ENCODE data around the gene SLC30A5.

Gene SLC30A5

DNA sequence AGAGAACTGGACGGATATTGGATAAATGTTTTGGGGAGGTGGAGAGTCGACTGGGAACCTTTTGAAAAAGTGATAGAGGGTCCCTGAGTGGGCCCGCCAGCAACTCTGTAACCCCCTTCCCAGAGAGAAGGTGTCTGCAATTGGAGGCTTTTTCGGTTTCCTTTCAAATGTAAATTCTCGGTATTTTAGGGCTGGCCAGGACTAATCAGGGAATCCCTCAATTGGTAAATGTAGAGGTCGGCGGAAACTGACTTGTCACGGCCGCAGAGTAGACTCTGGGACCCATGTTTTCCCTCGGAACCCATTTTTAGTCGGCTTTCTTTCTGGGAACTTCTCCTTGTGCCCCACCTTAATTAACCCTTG lies 73.7 kb downstream of the SLC30A5 start:
- Mint-ChIP-seq H3K4me1 (peaks cover 8 to 23% of the 10 kb centered on the region in 2 donors), H3K4me3 (peak overlapping the region; percentile 92 to 97), H3K36me3 (peaks cover 11 to 14% of the 10 kb centered on the region in 2 donors), H3K27ac (peak overlapping the region; percentile 92), H3K27me3 (no peaks in the 10 kb centered on the region), H3K9me3 (peaks cover 3 to 4% of the 10 kb centered on the region in 2 donors)
- no peak for DNase-seq
- ATAC-seq (replicated peaks) = no peak

GRCh38 chr5:69167929-69168328 lies 74.1 kb downstream of the SLC30A5 start:
- H3K27ac Mint-ChIP-seq = no peak overlapping the region
- DNase-seq = no peak
- H3K4me3 Mint-ChIP-seq = peak overlapping the region; percentile 92 to 97
- peaks cover 15 to 16% of the 10 kb centered on the region in 2 donors for H3K36me3 Mint-ChIP-seq
- H3K27me3 Mint-ChIP-seq = no peaks in the 10 kb centered on the region
- ATAC-seq (replicated peaks) = no peak
- H3K9me3 Mint-ChIP-seq = peaks cover 3 to 4% of the 10 kb centered on the region in 2 donors
- peaks cover 8 to 23% of the 10 kb centered on the region in 2 donors for H3K4me1 Mint-ChIP-seq

DNA sequence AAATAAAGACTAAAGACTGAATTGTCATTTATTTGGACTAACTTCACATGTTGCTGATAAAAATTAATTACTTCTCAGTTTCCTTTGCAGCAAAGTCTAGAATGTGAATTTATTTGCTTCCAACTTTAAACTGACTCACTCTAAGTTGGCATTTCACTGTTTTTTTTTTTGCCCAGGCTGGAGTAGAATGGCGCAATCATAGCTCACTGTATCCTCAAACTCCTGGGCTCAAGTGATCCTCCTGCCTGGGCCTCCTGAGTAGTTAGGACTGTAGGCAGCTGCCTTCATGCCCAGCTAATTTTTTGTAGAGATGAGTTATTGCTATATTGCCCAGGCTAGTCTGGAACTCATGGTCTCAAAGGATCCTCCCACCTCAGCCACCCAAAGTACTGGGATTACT lies 76.7 kb downstream of the SLC30A5 start:
- Mint-ChIP-seq H3K27ac (no peak overlapping the region), H3K27me3 (no peaks in the 10 kb centered on the region), H3K36me3 (peaks cover 28 to 31% of the 10 kb centered on the region in 2 donors)

GRCh38 chr5:69170969-69171368 lies 77.2 kb downstream of the SLC30A5 start:
- Mint-ChIP-seq H3K27me3 (no peaks in the 10 kb centered on the region), H3K4me1 (peaks cover 6 to 19% of the 10 kb centered on the region in 2 donors), H3K4me3 (no peak overlapping the region), H3K9me3 (peaks cover under 1 to 2% of the 10 kb centered on the region in 2 donors), H3K36me3 (peaks cover 28 to 31% of the 10 kb centered on the region in 2 donors), H3K27ac (no peak overlapping the region)
- ATAC-seq (replicated peaks) (no peak), DNase-seq (no peak)

More for the DNA sequence above, 76.7 kb downstream of the SLC30A5 start:
- ATAC-seq (replicated peaks) = no peak
- H3K9me3 Mint-ChIP-seq = peaks cover 3 to 4% of the 10 kb centered on the region in 2 donors
- no peak overlapping the region for H3K4me3 Mint-ChIP-seq
- peaks cover 8 to 23% of the 10 kb centered on the region in 2 donors for H3K4me1 Mint-ChIP-seq
- no peak for DNase-seq

Measured in stimulated activated naive B cell treated with anti-CD40 and anti-IgM and Interleukin-4, amounts not matched to agents 10 μg/mL and 1 μg/mL and 100 μg/mL, for 72 hours (primary cell).